A673 (cell line): Measurements from ENCODE around the gene RHOBTB3.

Experiments
- CTCF ChIP-seq: fragments of 300-800, 200-600 bp; sonication (generic); conservative IDR thresholded peaks from 2 replicates; pipeline ENCODE4 v1.5.1; 2017; ENCODE audit warnings: low read depth, mild to moderate bottlenecking, antibody characterized with exemption, low read length, moderate library complexity, mixed read lengths
- EZH2 ChIP-seq: fragments of 200-600 bp; sonication (generic); IDR thresholded peaks from 2 replicates; pipeline ENCODE4 v1.6.1; 2017; ENCODE audit warnings: borderline replicate concordance, low read depth, mild to moderate bottlenecking, mixed read lengths, antibody characterized with exemption, low read length; ENCODE audit not compliant: poor library complexity, severe bottlenecking

- TF ChIP-seq CTCF (no peak), EZH2 (no peak)
Observed at GRCh38 chr5:95697781-95698681, 33.1 kb upstream of the RHOBTB3 start.
